ENCODE measurements around the gene GABRB1.

GRCh38 chr4:47368211-47368610, 336.8 kb downstream of the GABRB1 start:
- no peak for TF ChIP-seq POLR2AphosphoS5 (IDR thresholded peaks at IDR 0.05)
- TF ChIP-seq POLR2A (IDR thresholded peaks at IDR 0.05; ENCODE audit: low read depth), result no peak
- no peak for TF ChIP-seq CTCF (IDR thresholded peaks at IDR 0.05)
- no peak for TF ChIP-seq EP300 (IDR thresholded peaks at IDR 0.05)
